Melanocyte of skin (primary cell): ENCODE results near the gene MEX3B. TPM values are rescaled to one million over a fixed set of nuclear protein-coding genes. Genes with fewer than 3 reads are reported as not detected.

ENCODE experiments used
- total RNA-seq, 2 donors: library from RNA; depleted of rRNA; stranded (reverse); fragments of >200 nt; gene quantifications; 2 replicates each; pipeline ENCODE4 v1.2.3, GENCODE V29; 2012

The MEX3B gene
- 1 to 10 TPM; 1.3 to 2.8 TPM for total RNA-seq

DNA sequence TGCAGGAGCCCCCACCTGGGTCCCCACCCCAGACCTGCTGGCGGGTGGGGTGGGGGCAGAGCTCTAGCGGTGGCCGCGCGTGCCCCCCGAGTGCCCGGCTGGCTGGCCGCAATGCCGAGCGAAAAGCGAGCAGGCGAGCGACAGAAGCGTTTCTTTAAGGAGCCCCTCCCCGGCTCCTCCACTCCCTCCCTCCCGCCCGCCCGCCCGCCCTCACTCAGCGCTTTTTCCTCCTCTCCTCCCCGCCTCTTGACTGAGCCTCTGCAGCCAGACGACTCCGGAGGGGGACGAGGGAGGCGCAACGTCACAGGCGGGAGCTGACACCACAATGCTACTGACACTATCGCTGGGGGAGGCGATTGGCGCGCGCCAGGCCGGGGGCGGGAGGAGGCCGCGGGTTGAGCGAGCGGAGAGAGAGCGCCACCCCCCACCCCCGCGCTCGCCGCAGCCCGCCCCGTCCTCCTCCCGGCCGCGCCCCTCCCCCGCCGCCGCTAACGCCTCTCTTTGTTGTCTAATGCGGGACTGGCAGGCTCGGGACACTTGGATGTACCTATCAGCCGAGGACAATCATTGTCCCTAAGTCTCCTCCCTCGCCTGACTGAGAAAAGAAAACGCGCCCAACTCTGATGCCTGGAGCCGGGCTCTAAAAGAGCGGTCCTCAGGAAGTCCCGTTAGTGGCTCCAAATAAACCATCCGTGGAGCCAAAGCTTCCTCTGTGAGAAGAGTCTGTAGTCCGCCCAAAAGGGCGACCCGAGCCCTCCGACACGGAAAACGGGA lies at the start of gene MEX3B:
MEX3B (minus strand) TSS at position 127 of the 774 bp plus-strand sequence. CDS start 313 bp downstream, outside the sequence.

Other genes with a start within 250 kb of the MEX3B start
- gene EFL1, start 216.7 kb upstream of the MEX3B start, total RNA-seq, result 10 to 100 TPM; 17.9 to 18.6 TPM
- gene SAXO2, start 216.8 kb upstream of the MEX3B start, total RNA-seq, result 1 to 10 TPM; 1.4 to 2.7 TPM